ENCODE measurements around the gene TLL2.

DNA sequence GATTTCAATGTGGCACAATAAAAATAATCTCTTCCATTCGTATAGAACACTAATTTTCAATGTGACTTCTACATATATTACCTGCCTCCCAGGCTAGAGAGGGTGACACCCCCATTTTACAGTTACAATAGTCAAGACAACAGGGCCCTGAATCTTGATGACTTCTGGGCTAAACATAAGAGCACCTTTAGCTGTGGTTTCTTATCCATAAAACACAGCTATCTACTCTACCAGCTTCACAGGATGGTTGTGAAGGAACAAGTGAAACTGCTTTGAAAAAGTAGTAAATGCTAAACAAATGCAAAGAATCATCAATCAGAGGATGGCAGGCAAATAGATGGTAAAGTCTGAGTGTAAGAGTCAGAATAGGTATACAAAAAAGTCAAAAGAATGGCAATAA lies 3.6 kb upstream of the TLL2 start:
- TF ChIP-seq, protein P1, sequence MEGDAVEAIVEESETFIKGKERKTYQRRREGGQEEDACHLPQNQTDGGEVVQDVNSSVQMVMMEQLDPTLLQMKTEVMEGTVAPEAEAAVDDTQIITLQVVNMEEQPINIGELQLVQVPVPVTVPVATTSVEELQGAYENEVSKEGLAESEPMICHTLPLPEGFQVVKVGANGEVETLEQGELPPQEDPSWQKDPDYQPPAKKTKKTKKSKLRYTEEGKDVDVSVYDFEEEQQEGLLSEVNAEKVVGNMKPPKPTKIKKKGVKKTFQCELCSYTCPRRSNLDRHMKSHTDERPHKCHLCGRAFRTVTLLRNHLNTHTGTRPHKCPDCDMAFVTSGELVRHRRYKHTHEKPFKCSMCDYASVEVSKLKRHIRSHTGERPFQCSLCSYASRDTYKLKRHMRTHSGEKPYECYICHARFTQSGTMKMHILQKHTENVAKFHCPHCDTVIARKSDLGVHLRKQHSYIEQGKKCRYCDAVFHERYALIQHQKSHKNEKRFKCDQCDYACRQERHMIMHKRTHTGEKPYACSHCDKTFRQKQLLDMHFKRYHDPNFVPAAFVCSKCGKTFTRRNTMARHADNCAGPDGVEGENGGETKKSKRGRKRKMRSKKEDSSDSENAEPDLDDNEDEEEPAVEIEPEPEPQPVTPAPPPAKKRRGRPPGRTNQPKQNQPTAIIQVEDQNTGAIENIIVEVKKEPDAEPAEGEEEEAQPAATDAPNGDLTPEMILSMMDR (IDR thresholded peaks at IDR 0.05; ENCODE audit: borderline replicate concordance, extremely low read depth, low read length, poor library complexity, severe bottlenecking) = no peak
- TF ChIP-seq EZH2 (IDR thresholded peaks at IDR 0.05; ENCODE audit: borderline replicate concordance, low read depth, low read length, severe bottlenecking) = no peak
